ENCODE measurements around the gene SYNE1.

Gene SYNE1

DNA sequence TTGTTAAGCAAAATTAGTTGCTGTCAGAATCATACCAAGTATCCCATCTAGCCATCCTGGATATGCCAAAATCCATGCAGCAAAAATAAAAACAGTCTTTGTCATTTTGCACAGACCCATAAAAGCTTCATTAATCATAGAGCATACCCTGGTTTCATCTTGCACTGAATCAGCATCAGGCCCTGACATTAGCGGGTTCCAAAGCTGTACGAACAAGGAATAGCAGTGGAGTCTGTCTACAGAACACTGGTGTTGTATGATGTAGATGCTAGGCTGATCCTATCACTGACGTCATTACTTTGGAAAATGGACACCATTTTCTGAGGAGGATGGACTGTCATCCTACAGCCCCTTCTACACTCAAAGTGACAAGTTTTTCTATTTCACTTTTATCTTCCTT, 514.1 kb downstream of the SYNE1 start:
- DNase-seq: no peak

DNA sequence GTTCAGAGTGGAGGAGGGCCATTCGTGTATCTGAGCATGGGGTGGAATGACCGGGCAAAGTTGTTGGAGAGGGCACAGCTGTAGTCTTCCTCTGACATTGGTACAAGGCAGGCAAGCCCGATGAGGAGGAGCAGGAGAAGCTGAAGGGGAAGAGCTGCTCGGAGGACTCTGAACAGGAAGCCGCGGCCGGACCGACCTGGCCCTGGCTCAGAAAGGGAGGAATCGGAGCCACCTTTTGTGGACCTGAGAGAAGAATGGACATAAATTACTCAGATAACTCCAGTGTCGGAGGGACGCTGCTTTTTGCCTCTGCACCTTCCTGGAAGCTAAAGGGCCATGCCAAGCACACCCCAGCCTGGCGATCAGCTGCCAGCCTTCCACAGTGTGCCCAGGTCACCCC, 514.7 kb downstream of the SYNE1 start:
- DNase-seq: no peak

DNA sequence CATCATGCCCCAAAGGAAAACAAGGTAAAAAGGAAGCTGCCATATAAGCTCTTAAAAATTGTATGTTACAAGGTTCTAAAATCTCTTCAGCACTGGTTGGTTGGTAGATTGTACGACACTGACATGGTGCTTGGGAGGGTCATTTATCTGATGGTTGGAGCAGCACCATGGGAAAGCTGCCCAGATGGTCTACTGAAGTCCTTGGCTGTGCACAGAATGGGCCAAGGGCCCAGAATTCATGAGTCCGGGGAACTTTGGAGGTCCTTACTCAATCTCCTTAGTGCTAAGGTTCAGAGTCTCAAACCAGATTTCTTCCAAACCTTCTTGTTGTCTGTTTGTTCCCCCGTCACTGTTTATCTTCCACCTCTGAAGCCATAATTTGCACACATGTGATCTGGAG, 515.3 kb downstream of the SYNE1 start:
- DNase-seq: no peak

DNA sequence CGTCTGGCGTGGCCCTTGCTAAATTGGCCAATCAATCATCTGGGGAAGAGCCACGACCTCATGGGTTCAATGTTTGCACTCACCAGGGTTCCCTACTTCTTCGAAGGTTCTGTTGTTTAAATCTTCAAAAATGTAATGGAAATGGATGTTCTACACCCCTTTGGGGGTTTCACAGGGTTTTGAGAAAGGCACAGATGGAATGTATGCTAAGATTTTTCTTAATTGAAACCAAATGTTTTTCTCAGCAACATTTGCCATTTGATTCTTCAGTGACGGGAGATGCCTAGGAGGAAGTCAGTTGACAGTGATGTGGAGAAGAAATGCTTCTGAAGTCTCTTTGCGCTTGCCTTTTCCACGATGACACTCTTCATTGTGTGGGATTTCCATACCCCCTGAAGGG, 517.3 kb downstream of the SYNE1 start:
- DNase-seq: no peak

DNA sequence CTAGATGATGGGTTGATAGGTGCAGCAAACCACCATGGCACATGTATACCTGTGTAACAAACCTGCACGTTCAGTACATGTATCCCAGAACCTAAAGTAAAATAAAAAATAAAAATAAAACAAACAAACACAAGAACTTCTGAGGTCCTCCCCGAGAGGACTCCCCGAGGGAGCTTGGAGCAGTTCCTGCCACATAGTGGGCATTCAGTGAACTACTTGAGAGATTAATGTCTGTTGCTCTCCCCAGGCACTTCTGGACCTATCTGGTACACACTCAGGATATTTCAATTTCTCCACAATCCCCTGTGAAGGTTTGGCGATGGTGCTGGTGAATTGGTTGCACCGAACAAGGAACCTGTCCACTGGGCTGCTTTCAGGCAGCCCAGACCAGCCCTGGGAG, 518.5 kb downstream of the SYNE1 start:
- DNase-seq: no peak

DNA sequence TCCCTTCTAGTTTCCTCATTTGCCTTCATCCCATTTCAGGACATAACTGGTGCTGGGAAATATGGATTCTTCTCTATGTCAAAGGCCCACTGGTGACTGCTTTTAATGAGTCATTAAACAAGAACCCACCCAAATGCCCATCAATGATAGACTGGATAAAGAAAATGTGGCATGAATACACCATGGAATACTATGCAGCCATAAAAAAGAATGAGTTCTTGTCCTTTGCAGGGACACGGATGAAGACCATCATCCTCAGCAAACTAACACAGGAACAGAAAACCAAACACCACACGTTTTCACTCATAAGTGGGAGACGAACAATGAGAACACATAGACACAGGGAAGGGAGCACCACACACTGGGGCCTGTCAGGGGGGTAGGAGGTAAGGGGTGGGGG, 518.9 kb downstream of the SYNE1 start:
- DNase-seq: no peak

DNA sequence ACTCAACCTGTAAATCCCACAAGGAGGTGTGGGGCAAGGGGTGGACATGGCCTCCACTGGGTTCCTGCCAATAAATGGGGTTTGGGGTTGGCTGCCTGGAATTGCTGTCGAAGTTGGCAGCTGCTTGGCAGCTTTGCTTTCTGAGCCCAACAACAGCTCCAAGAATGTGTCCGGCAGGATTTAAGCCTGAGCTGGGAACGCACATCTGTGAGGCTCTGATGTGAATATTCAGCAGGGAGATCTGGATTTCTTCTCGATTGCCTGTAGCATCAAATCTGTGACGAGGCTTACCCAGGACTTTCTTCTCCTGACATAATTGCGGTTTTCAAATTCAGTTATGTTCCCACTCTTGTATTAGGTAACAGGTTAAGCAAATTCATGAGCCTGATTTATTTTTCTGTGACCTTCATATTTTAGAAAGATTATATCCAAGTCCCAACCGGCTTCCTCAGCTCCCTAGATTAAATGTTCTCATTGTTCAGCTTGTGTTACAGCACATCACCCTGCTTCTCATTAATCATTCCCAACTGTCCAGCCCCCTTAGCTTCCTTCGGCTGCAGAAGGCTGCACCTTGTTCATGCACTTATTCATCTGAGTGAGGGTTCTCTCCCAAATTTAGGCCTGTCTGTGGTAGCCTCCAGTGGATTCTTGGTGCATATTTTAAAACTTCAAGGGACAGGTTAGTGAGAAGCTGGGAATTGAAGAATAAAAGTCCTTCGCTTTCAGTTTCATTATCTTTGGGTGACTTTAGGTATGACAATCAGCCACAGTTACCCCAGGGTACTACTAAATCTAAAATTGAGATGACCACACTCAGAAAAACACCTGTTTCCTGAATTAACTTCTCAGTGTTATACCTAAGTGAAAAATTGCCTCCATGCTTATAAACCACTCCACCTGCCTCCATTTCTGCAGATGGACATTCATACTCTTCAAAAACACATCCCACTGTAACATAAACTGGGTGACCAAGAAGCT, 519.7 kb downstream of the SYNE1 start:
- no peak for DNase-seq

DNA sequence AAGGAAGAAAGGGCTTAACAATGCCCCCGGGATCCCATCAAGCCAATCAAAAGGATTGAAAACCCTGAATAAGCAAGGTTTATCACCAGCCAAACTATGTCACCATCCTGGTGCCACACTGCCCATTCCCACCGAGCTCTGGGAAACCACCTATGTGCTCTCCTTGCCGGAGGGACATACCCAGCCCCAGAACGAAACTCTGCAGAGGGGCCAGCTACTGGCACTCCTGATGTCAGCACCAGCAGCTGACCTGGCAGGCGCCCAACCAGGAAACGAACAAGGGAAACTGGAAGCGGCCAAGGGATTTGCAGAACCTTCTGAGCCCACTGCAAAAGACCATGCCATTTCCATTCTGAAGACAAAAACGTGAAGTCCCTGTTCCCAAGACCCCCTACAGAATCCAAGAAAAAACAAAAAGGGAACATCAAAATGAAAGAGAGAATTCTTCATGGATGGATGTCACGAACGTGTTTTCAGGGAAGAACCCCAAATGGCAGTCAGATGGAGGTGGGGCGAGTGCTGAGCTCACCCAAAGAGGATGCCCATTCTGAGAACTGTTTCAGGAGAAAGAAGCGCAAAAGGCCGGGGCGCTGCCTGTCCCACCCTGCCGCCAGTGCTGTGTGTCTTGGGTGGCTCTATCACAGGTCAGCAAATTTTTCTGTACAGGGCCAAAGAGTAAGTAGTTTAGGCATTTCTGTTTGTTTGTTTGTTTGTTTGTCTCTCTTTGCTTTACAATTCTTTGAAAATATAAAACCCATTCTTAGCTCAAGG, 524.5 kb downstream of the SYNE1 start:
- no peak for DNase-seq

DNA sequence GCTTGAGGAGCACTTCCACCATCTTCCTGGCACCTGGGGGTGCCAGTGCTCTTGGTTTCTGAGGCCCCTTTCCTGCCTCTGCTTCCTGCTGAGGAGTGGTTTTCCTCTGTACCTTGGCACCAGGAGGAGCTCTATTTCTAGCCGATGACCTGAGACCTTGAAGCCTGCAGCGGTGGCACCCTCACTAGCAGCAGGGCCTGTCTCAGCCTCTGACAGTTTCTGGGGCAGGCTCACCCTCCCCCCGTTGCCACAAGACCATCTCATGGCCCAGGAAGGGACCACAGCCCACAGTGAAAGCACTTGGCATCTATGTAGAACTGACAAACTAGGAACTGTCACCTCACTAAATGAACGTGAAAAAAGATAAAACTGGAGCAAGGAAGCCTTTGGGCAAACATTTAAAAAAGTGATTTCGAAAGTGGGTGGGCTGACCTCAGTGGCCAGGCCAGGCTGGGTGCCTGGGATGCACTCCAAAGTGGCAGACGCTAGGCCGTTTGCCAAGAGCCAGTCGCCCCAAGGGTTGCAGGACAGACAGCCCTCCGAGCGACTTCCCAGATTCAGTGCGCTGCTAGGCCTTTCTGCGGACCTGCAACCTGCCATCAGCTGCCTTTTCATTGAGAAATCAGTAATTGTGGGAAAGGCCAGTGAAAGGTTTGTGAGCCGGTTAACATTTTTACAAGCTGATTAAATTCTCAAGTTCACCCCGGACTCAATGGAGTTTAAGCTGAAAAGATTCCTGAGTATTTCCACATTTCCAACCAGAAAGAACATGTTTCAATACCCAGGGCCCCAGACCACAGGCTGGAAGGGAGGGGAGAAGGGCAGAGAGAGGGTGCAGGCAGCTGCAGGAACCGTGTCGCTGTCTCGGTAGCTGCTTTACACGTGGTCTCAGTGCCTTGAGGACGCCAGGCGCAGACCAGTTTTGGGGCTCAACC, 526.0 kb downstream of the SYNE1 start:
- DNase-seq: no peak

DNA sequence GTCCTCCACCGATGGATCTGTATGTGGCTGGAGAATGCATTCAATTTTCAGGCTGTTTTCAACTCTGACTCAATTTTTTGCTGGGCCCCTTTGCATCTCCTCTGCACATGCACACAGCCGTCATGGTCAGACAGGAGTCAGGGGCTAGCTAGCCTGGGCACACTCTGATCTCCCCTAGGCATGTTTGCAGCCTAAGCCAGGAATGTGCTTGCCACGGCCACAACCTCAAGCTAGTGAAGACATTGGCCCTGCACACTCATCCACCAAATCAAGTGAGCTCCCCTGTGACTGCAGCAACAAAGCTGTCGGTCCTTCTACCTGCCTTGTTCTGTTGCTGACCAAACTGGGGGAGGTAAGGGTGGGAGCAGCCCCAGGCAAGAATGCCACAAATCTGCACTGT, 529.2 kb downstream of the SYNE1 start:
- DNase-seq: no peak

DNA sequence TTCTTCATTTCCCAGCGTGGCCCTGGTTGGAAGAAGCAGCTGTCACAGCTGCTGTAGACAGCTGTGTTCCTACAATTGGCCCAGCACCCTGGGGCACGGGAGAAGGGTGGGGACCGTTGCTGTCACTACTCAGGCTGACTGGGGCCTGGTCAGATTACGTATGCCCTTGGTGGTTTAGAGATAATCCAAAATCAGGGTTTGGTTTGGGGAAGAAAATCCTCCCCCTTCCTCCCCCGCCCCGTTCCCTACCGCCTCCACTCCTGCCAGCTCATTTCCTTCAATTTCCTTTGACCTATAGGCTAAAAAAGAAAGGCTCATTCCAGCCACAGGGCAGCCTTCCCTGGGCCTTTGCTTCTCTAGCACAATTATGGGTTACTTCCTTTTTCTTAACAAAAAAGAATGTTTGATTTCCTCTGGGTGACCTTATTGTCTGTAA, 537.0 kb downstream of the SYNE1 start:
- DNase-seq: no peak

DNA sequence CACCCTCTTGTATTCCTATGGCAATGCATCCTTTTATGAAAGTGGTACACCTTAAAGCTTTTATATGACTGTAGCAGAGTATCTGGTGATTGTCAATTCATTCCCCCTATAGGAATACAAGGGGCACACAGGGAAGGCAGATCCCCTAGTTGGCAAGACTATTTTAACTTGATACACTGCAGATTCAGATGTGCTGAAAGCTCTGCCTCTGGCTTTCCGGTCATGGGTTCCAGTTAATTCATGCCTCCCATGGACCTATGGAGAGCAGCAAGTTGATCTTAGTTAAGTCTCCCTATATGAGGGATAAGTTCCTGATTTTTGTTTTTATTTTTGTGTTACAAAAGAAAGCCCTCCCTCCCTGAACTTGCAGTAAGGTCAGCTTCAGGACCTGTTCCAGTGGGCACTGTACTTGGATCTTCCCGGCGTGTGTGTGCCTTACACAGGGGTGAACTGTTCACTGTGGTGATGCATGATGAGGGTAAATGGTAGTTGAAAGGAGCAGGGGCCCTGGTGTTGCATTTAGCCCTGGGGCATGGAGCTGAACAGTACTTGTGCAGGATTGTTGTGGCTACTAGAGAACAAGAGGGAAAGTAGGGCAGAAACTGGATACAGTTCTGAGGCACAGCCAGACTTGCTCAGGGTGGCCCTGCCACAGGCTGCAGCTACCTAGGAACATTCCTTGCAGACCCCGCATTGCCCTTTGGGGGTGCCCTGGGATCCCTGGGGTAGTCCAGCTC, 537.5 kb downstream of the SYNE1 start:
- DNase-seq: no peak

DNA sequence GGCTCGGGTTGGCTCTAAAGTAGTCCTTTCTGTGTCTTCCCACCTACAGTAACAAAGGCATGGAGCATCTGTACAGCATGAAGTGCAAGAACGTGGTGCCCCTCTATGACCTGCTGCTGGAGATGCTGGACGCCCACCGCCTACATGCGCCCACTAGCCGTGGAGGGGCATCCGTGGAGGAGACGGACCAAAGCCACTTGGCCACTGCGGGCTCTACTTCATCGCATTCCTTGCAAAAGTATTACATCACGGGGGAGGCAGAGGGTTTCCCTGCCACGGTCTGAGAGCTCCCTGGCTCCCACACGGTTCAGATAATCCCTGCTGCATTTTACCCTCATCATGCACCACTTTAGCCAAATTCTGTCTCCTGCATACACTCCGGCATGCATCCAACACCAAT, 538.5 kb downstream of the SYNE1 start:
- DNase-seq: no peak

DNA sequence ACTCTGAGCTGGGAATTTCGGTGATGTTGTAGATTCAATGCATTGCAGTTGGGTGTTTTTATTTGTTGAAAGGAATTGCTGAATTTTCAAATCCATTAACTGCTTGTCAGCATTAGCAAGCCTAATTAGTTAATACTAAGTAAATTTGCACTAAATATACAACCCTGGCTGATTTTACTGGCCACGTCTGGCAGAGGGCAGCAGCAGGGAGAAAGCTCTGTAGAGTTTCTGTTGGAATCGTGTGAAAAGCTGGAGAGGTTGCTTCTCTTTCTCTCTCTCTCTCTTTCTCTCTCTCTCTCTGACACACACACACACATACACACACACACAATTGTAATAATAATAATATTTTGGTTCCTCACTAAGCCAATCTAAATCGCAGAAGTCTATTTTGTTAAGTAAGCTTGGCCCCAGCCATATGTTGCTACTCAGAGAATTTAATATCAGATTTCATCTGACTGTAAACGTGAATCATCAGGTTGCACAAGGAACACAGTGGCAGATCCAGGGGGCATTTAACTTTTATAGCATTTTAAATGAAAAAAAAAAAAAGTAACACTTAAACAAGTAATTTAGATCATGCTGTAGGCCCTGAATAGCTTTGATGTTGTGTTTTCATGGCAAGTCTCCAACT, 540.2 kb downstream of the SYNE1 start:
- DNase-seq: no peak

DNA sequence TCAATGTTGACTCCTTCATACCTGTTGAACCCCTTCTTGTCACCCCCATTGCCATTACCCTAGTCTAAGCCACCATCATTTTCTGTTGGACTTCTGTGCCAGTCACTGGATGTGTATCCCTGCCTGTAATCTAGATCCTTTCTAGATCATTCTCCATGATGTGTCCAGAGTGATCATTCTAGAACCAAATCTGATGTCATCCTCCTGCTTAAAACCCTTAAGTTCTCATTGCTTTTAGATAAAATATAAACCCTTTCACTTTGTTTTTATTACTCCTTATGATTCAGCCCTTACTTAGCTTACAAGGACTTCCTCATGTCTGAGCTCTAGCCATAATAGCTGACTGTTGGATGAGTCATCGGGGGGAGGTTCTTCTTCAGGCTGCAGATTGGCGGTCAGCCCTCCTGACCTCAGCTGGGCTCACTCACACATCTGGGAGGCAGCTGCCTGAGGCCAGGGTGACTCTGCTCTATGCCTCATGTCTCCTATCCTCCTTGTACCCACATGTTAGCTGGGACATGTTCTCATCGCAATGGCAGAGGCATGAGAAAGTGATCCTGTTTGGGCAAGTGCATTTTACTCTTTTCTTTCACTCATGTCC, 542.1 kb downstream of the SYNE1 start:
- no peak for DNase-seq

DNA sequence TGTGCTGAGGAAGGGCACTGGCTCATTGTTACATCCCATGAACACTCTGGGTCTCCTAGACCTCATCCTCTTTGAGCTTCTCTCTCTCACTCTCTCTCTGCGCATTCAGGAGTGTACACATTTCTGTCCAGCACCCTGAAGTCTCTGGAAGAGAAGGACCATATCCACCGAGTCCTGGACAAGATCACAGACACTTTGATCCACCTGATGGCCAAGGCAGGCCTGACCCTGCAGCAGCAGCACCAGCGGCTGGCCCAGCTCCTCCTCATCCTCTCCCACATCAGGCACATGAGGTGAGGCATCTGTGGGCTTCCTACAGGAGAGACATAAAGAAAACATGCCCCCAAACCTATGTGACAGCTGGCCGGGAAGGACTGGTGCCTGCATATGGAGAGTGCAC, 542.9 kb downstream of the SYNE1 start:
- no peak for DNase-seq

DNA sequence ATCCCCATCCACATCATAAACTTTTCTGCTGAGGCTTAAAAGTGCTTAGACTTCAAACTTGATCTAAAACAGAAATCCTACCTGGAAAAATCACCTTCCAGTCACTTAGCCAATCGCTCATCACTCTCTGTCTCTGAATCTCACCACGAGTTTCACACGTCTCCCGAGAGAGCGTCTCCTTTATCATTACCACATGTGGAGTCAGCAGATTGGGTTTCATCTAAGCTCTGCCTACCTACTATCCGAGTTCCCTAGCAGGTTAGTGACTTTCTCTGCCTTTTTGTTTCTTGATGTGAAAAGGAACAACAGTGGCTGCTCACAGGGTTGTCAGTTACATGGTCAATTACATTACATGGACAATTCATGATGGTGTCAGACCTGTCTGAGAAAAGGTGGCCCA, 543.5 kb downstream of the SYNE1 start:
- DNase-seq: no peak

DNA sequence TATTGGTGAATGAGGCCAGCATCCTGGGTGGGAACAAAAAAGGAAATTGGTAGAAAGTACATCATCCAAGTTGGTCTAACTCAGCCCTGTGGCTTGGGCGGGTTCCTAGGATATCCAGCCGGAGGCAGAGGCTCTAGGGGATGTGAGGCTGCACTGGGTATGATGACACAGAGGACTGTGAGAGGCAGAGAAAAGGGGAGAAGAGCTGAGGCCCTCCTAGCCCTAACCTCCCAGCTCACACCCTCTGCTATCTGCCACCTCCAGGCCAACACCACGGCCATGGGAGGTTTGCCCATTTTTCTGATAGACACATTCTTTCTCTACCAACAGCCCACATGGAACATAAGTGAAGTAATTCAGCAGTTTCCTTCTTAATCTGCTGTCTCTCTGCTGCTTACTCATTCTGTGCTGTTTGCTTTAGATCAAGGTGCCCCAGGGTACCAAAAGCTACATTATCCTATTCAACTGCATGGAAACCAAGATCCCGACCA, 545.3 kb downstream of the SYNE1 start:
- DNase-seq: no peak

DNA sequence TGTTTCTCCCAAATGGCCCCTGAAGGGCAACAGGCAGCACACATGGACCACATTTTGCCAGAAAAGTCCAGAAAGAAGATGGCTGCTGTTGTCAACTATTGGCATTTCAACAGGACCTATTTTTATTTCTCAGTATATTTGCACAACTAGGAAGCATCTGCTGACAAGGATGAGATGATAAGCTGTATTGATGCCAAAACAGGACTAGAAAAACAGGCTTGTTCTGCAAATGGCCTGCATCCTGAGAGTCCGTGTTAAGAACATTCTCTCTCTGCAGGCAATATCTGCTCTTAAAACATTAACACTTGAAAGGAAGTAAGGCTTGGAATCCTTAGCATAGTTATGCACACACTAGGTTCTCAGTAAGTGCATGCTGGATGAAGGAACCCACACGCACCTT, 546.0 kb downstream of the SYNE1 start:
- no peak for DNase-seq

DNA sequence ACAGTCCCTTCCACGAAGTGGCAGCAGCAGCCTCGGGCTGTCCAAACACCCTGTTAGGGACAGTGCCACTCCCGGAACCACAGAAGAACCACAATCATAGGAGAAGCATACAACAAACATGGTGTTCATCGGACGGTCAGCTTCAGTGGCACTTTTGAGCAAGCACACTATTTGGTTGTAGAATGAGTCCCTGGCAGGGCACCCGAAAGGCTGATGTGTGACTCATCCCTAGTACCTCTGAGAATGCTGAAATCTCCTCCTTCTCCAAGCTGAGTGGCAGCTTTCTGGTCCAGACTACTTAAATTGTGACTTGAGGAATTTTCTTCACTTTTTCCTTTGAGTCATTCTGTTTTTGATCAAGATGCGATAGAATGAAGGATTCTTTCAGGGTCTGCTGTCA, 547.2 kb downstream of the SYNE1 start:
- no peak for DNase-seq

DNA sequence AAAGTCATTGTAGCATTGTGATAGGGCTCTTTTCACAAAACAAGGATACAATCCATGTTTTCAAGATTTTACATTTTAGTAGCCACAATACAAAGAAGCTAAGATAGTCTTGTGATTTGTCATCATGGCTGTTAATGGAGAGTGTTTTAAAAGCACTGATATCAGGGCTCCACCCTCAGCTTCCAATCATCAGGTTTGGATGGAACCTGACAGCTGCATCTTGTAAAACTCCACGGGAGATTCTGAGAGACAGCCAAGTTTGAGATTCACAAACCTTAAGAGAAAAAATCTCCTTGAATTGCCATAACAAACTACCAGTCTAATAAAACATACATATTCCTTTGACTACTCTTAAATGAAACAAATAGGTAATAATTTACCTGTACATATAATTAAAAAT, 549.5 kb downstream of the SYNE1 start:
- no peak for DNase-seq
